ENCODE data around the gene POLR1H. TPM values are rescaled to one million over a fixed set of nuclear protein-coding genes. Genes with fewer than 3 reads are reported as not detected.

Gene POLR1H
- total RNA-seq, 4 donors from 2014 or later: 11.6 to 28.8 (median 20.0) TPM

- Histone ChIP-seq H3K27ac (no peak overlapping the region), H3K36me3 (no peaks in the 10 kb centered on the region), H3K4me3 (no peak overlapping the region), H3K4me1 (no peaks in the 10 kb centered on the region), H3K27me3 (peaks cover 88% of the 10 kb centered on the region), H3K9me3 (no peaks in the 10 kb centered on the region)
- no peak for TF ChIP-seq CTCF (IDR thresholded peaks at IDR 0.05)
- TF ChIP-seq EP300 (IDR thresholded peaks at IDR 0.05): no peak
- no peak for TF ChIP-seq POLR2A (IDR thresholded peaks at IDR 0.05)
- TF ChIP-seq POLR2AphosphoS5 (IDR thresholded peaks at IDR 0.05): no peak
- WGBS, 2 donors (ENCODE audit: low coverage in 1 of 2): 62 to 78% methylated on average over 6 to 7 of the region's 10 CpGs
- ATAC-seq: no peak
Measured at GRCh38 chr6:30112402-30112994, 51.4 kb downstream of the POLR1H start.

GRCh38 chr6:30113003-30113759, 52.1 kb downstream of the POLR1H start, which contains the start of gene TRIM31:
TSS of gene TRIM31 (minus strand) at chr6:30113090. CDS start at chr6:30112805, 285 bp downstream.
- Histone ChIP-seq H3K4me1 (no peaks in the 10 kb centered on the region), H3K27ac (no peak within 1 kb of the TSS), H3K9me3 (no peaks in the 10 kb centered on the region), H3K36me3 (no peaks in the 10 kb centered on the region), H3K4me3 (no peak within 1 kb of the TSS), H3K27me3 (peaks cover 83% of the 10 kb centered on the region)
- no peak for TF ChIP-seq POLR2AphosphoS5 (IDR thresholded peaks at IDR 0.05)
- TF ChIP-seq CTCF (IDR thresholded peaks at IDR 0.05): no peak
- no peak for TF ChIP-seq POLR2A (IDR thresholded peaks at IDR 0.05)
- no peak for TF ChIP-seq EP300 (IDR thresholded peaks at IDR 0.05)
- no peak for ATAC-seq
- 64 to 66% methylated on average over 3 of the region's 3 CpGs for WGBS, 2 donors (ENCODE audit: low coverage in 1 of 2)

GRCh38 chr6:30113841-30114240, 52.8 kb downstream of the POLR1H start:
- H3K4me3 ChIP-seq: no peak overlapping the region
- H3K4me1 ChIP-seq: no peaks in the 10 kb centered on the region
- H3K9me3 ChIP-seq: no peaks in the 10 kb centered on the region
- H3K27me3 ChIP-seq: peaks cover 76% of the 10 kb centered on the region
- H3K36me3 ChIP-seq: no peaks in the 10 kb centered on the region
- no peak overlapping the region for H3K27ac ChIP-seq
- no peak for TF ChIP-seq EP300 (IDR thresholded peaks at IDR 0.05)
- no peak for TF ChIP-seq CTCF (IDR thresholded peaks at IDR 0.05)
- no peak for TF ChIP-seq POLR2AphosphoS5 (IDR thresholded peaks at IDR 0.05)
- TF ChIP-seq POLR2A (IDR thresholded peaks at IDR 0.05): no peak
- no peak for ATAC-seq
- 0 to 70% methylated on average over 1 of the region's 1 CpG for WGBS, 2 donors (ENCODE audit: low coverage in 1 of 2)

Small RNA genes lying within 50 kb of the gene (small RNA-seq; reads per million reads assigned to genes)
- gene RF02218: 0 reads per million in 4 donors
- gene RF02219: 0 reads per million in 4 donors
- gene RF02220: 0 reads per million in 4 donors

Other genes with a start within 250 kb of the POLR1H start
- not detected for gene HLA-G, start 233.4 kb upstream of the POLR1H start, total RNA-seq
- 100 to 1,000 TPM; 281 to 626 (median 424) TPM for gene HLA-A, start 118.7 kb upstream of the POLR1H start, total RNA-seq
- 10 to 100 TPM; 49.4 to 63.1 (median 57.5) TPM for gene PPP1R11, start 5.9 kb downstream of the POLR1H start, total RNA-seq
- under 1 TPM in 1 of 4 donors, not detected in 3; 0.49 TPM for gene RNF39, start 14.5 kb downstream of the POLR1H start, total RNA-seq
- gene TRIM31, start 51.8 kb downstream of the POLR1H start, total RNA-seq: not detected
- not detected for gene TRIM40, start 74.9 kb downstream of the POLR1H start, total RNA-seq
- under 1 TPM in 1 of 4 donors, not detected in 3; 0.08 TPM for gene TRIM10, start 99.9 kb downstream of the POLR1H start, total RNA-seq
- gene TRIM15, start 102.3 kb downstream of the POLR1H start, total RNA-seq: not detected
- gene TRIM26, start 152.1 kb downstream of the POLR1H start, total RNA-seq: 10 to 100 TPM; 38.1 to 57.8 (median 45.8) TPM